Right lobe of liver (tissue), 6 donors: ENCODE measurements around the gene PDZD2. TPM values are rescaled to one million over a fixed set of nuclear protein-coding genes. Genes with fewer than 3 reads are reported as not detected.
"Not testable (repeated sequence)": the region's sequence is repeated elsewhere in the genome, so short reads cannot be mapped to it uniquely, and the experiment has no call there.

Experiments used
- ATAC-seq, 4 donors: fragments of 200-7000 bp; cut with Tn5 transposase; one replicate each; pipeline ENCODE4 v1.9.1; 2020; ENCODE audit warnings: mild to moderate bottlenecking in 4 of 4, moderate library complexity in 4 of 4
- DNase-seq, 3 donors: peaks; one replicate each; pipeline ENCODE4 v3.0.0-alpha.2; 2020
- H3K27ac ChIP-seq, 3 donors: fragments of 200-600 bp; one replicate each; pipeline ENCODE4 v1.8.0; 2022
- H3K27me3 ChIP-seq, 2 donors: fragments of 200-600 bp; one replicate each; pipeline ENCODE4 v1.8.0; 2022
- H3K36me3 ChIP-seq, 4 donors: fragments of 200-600 bp; sonication (generic) in 1 of 4; one replicate each; pipeline versions ENCODE4 v1.5.1 to v1.8.0; 2017 to 2022; ENCODE audit warnings: control low read depth in 1 of 4
- H3K4me1 ChIP-seq, 4 donors: fragments of 200-600 bp; sonication (generic) in 1 of 4; one replicate each; pipeline versions ENCODE4 v1.5.1 to v1.8.0; 2017 to 2022; ENCODE audit warnings: control low read depth in 1 of 4
- H3K4me3 ChIP-seq, 3 donors: fragments of 200-600 bp; one replicate each; pipeline ENCODE4 v1.8.0; 2022
- H3K9me3 ChIP-seq, 4 donors: fragments of 200-600 bp; sonication (generic) in 1 of 4; one replicate each; pipeline versions ENCODE4 v1.5.1 to v1.8.0; 2017 to 2022; ENCODE audit warnings: control low read depth in 1 of 4
- CTCF ChIP-seq, 4 donors: fragments of 200-600 bp in 3 of 4; fragments of 450-650 bp in 1 of 4; IDR thresholded peaks; one replicate each; pipeline versions ENCODE4 v1.5.1 to v1.8.0; 2016 to 2022; ENCODE audit warnings: antibody characterized with exemption in 4 of 4, mild to moderate bottlenecking in 2 of 4
- POLR2A ChIP-seq: fragments of 450-650 bp; IDR thresholded peaks from one replicate; pipeline ENCODE4 v1.6.1; 2017; ENCODE audit warnings: antibody characterized with exemption, mild to moderate bottlenecking
- WGBS: methylation state at CpG from one replicate; pipeline ENCODE4 v1.1.6; 2018; ENCODE audit warnings: low coverage, low lambda C conversion rate; ENCODE audit not compliant: insufficient coverage; ENCODE audit errors: missing lambda C conversion rate; 5-methylcytosine and 5-hydroxymethylcytosine counted together
- intact Hi-C, 2 donors: fragments of 100-400 bp; cut with DNase I; formaldehyde crosslinking; loops; one replicate each; pipeline versions ENCODE4 v1.11.2 to v1.14.1; 2022
- total RNA-seq, 6 experiments: library from RNA; depleted of rRNA in 2 of 6; stranded (reverse); fragments of >200 nt in 2 of 6; fragmentation: NEBNext Ultra II Directional in 3 of 6; extraction: Animal tissue kit (Norgen Biotek cat#: 25700) in 3 of 6; gene quantifications; one replicate each; pipeline versions ENCODE4 v1.1.0 to v1.2.4, GENCODE V29; 2016 to 2023
- donor health status: DM: no; HTN: yes; CAD: no.
- donor health status: DM: no; HTN: no; CAD: no.
- donor health status: DM: no; HTN: no; CAD: no.
- donor health status: DM: no; HTN: yes; CAD: no.
- donor health status: DM: no; HTN: yes; CAD: no.

Gene PDZD2
- total RNA-seq, 6 experiments from 2014 or later, result 0.43 to 1.9 (median 0.88) TPM

- H3K27ac ChIP-seq, result no peak overlapping the region
- TF ChIP-seq CTCF (IDR thresholded peaks at IDR 0.05), result no peak
- TF ChIP-seq POLR2A, result no peak
- DNase-seq (no peak), ATAC-seq (no peak)
- no peak overlapping the region for H3K4me3 ChIP-seq
- no peaks in the 10 kb centered on the region for H3K27me3 ChIP-seq
- no peaks in the 10 kb centered on the region for H3K36me3 ChIP-seq
- no peaks in the 10 kb centered on the region for H3K9me3 ChIP-seq
- H3K4me1 ChIP-seq, result no peaks in the 10 kb centered on the region
- whole genome bisulfite sequencing, result 29% methylated on average over 1 of the region's 3 CpGs
- intact Hi-C loops, result no loop called here
Measured at GRCh38 chr5:31731710-31732301, 92.9 kb downstream of the PDZD2 start.

- DNase-seq, H3K9me3 ChIP-seq, H3K27me3 ChIP-seq, H3K36me3 ChIP-seq, intact Hi-C loops, H3K4me3 ChIP-seq, H3K27ac ChIP-seq, ATAC-seq, H3K4me1 ChIP-seq: not testable (repeated sequence)
- 75% methylated on average over 8 of the region's 12 CpGs for WGBS
Measured at GRCh38 chr5:31732821-31733220, 93.9 kb downstream of the PDZD2 start.

GRCh38 chr5:31733371-31733770 is 94.4 kb downstream of the PDZD2 start:
- TF ChIP-seq POLR2A, result no peak
- no peak for TF ChIP-seq CTCF (IDR thresholded peaks at IDR 0.05)
- intact Hi-C loops, result no loop called here
- 73% methylated on average over 9 of the region's 11 CpGs for WGBS

GRCh38 chr5:31736127-31736526 is 97.2 kb downstream of the PDZD2 start:
- DNase-seq (no peak), ATAC-seq (no peak)
- Histone ChIP-seq H3K27ac (no peak overlapping the region), H3K4me3 (no peak overlapping the region), H3K9me3 (no peaks in the 10 kb centered on the region), H3K4me1 (no peaks in the 10 kb centered on the region), H3K27me3 (no peaks in the 10 kb centered on the region), H3K36me3 (no peaks in the 10 kb centered on the region)
- TF ChIP-seq POLR2A (no peak), CTCF (IDR thresholded peaks at IDR 0.05) (no peak)
- intact Hi-C loops, result no loop called here
- WGBS, result 68% methylated on average over 4 of the region's 6 CpGs

More at GRCh38 chr5:31733371-31733770, 94.4 kb downstream of the PDZD2 start:
- H3K4me1 ChIP-seq, result no peaks in the 10 kb centered on the region
- H3K4me3 ChIP-seq, result no peak overlapping the region
- H3K36me3 ChIP-seq, result no peaks in the 10 kb centered on the region
- DNase-seq, result no peak
- ATAC-seq, result no peak
- H3K27ac ChIP-seq, result no peak overlapping the region
- H3K27me3 ChIP-seq, result no peaks in the 10 kb centered on the region
- H3K9me3 ChIP-seq, result no peaks in the 10 kb centered on the region

GRCh38 chr5:31738199-31738598 is 99.3 kb downstream of the PDZD2 start:
- Histone ChIP-seq H3K27me3 (no peaks in the 10 kb centered on the region), H3K9me3 (no peaks in the 10 kb centered on the region), H3K4me1 (no peaks in the 10 kb centered on the region), H3K36me3 (no peaks in the 10 kb centered on the region), H3K4me3 (no peak overlapping the region), H3K27ac (no peak overlapping the region)
- intact Hi-C loops, result no loop called here
- WGBS, result 40% methylated on average over 1 of the region's 4 CpGs
- TF ChIP-seq CTCF (IDR thresholded peaks at IDR 0.05) (no peak), POLR2A (no peak)
- no peak for ATAC-seq
- DNase-seq, result no peak
